Breast epithelium (tissue), 4 donors: Measurements from ENCODE around the gene RGS7. TPM values are rescaled to one million over a fixed set of nuclear protein-coding genes. Genes with fewer than 3 reads are reported as not detected.
"Not testable (repeated sequence)": the region's sequence is repeated elsewhere in the genome, so short reads cannot be mapped to it uniquely, and the experiment has no call there.

Experiments
- DNase-seq, 2 donors: peaks; one replicate each; pipeline ENCODE4 v3.0.0-alpha.2; 2019; ENCODE audit warnings: low spot score in 2 of 2
- H3K27ac ChIP-seq, 2 donors: fragments of 200-600 bp; sonication (generic) in 1 of 2; one replicate each; pipeline ENCODE4 v1.5.1; 2016 to 2019; ENCODE audit warnings: mild to moderate bottlenecking in 1 of 2
- H3K27me3 ChIP-seq, 2 donors: fragments of 200-600 bp; sonication (generic) in 1 of 2; one replicate each; pipeline versions ENCODE4 v1.5.1 to v1.6.0; 2017 to 2019; ENCODE audit warnings: control low read depth in 1 of 2, mild to moderate bottlenecking in 1 of 2
- H3K36me3 ChIP-seq: fragments of 200-600 bp; one replicate; pipeline ENCODE4 v1.5.1; 2019
- H3K4me1 ChIP-seq, 2 donors: fragments of 200-600 bp; sonication (generic); one replicate each; pipeline ENCODE4 v1.5.1; 2016 to 2019; ENCODE audit warnings: control low read depth in 1 of 2
- H3K4me3 ChIP-seq, 3 donors: fragments of 200-600 bp; sonication (generic); 1 replicate in 2 of 3; 2 replicates in 1 of 3; pipeline ENCODE4 v1.5.1; 2016 to 2019; ENCODE audit warnings: mild to moderate bottlenecking in 3 of 3, moderate library complexity in 2 of 3
- H3K9me3 ChIP-seq, 2 donors: fragments of 200-600 bp; sonication (generic) in 1 of 2; one replicate each; pipeline ENCODE4 v1.5.1; 2016 to 2019; ENCODE audit warnings: control low read depth in 1 of 2
- POLR2A ChIP-seq: fragments of 450-650 bp; IDR thresholded peaks from one replicate; pipeline ENCODE4 v1.6.1; 2016; ENCODE audit warnings: antibody characterized with exemption, mild to moderate bottlenecking, moderate library complexity
- POLR2AphosphoS5 ChIP-seq, 3 donors: sonication (generic); formaldehyde crosslinking; IDR thresholded peaks; one replicate each; pipeline ENCODE4 v1.6.1; 2017; ENCODE audit warnings: antibody characterized with exemption in 3 of 3
- intact Hi-C: fragments of 100-400 bp; cut with DNase I; formaldehyde crosslinking; loops from one replicate; pipeline ENCODE4 v1.15.1; 2023; ENCODE audit warnings: low total_unique reads
- total RNA-seq, 3 donors: library from RNA; depleted of rRNA; stranded (reverse); fragments of >200 nt; gene quantifications; one replicate each; pipeline ENCODE4 v1.1.0, GENCODE V29; 2016
- TF ChIP-seq, protein P1 (sequence below), 3 donors: fragments of 450-650 bp; IDR thresholded peaks; one replicate each; pipeline ENCODE4 v1.5.1; 2016 to 2017; ENCODE audit warnings: antibody characterized with exemption in 3 of 3, mild to moderate bottlenecking in 3 of 3, moderate library complexity in 3 of 3

RGS7 gene
- total RNA-seq, 3 donors from 2014 or later = 0.16 TPM; not detected in 2

DNA sequence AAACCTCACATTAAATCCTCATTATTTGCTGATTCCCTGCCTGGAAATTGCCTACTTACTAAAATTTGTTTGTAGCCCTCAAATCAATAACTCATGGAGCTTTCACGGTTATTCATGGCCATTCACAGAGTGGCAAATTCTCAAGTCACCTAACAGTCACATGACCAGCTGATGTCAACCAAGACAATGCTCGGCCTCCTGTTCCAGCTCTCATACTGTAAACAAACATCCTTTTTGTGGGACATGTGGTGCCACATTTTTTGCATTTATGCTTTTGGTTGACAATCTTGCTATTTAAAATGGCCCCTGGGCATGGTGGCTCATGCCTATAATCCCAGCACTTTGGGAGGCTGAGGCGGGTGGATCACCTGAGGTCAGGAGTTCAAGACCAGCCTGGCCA is 473.5 kb downstream of the RGS7 start:
- no peak for TF ChIP-seq POLR2AphosphoS5 (IDR thresholded peaks at IDR 0.05)
- TF ChIP-seq, protein P1, sequence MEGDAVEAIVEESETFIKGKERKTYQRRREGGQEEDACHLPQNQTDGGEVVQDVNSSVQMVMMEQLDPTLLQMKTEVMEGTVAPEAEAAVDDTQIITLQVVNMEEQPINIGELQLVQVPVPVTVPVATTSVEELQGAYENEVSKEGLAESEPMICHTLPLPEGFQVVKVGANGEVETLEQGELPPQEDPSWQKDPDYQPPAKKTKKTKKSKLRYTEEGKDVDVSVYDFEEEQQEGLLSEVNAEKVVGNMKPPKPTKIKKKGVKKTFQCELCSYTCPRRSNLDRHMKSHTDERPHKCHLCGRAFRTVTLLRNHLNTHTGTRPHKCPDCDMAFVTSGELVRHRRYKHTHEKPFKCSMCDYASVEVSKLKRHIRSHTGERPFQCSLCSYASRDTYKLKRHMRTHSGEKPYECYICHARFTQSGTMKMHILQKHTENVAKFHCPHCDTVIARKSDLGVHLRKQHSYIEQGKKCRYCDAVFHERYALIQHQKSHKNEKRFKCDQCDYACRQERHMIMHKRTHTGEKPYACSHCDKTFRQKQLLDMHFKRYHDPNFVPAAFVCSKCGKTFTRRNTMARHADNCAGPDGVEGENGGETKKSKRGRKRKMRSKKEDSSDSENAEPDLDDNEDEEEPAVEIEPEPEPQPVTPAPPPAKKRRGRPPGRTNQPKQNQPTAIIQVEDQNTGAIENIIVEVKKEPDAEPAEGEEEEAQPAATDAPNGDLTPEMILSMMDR (IDR thresholded peaks at IDR 0.05) = no peak
- TF ChIP-seq POLR2A = no peak
- H3K27ac ChIP-seq = no peak overlapping the region

DNA sequence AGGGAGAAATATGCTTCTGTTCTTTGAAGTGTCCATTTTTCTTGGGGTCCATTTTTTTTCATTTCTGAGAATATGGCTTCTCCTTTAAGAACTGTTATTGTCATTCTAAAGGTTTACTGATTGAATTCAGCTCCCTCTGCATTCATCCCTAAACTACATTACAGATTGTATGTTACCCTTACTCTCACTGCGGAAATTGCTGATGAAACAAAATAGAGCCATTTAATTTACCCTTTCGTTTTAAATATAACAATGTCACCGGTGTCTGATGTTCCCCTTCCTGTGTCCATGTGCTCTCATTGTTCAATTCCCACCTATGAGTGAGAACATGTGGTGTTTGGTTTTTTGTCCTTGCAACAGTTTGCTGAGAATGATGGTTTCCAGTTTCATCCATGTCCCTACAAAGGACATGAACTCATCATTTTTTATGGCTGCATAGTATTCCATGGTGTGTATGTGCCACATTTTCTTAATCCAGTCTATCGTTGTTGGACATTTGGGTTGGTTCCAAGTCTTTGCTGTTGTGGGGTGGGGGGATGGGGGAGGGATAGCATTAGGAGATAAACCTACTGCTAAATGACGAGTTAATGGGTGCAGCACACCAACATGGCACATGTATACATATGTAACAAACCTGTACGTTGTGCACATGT is 474.2 kb downstream of the RGS7 start:
- H3K27me3 ChIP-seq, intact Hi-C loops: not testable (repeated sequence)

More for the DNA sequence above, 473.5 kb downstream of the RGS7 start:
- Histone ChIP-seq H3K4me1 (no peaks in the 10 kb centered on the region), H3K4me3 (no peak overlapping the region), H3K9me3 (no peaks in the 10 kb centered on the region), H3K36me3 (no peaks in the 10 kb centered on the region), H3K27me3 (no peaks in the 10 kb centered on the region)
- no peak for DNase-seq
- intact Hi-C loops = no loop called here

DNA sequence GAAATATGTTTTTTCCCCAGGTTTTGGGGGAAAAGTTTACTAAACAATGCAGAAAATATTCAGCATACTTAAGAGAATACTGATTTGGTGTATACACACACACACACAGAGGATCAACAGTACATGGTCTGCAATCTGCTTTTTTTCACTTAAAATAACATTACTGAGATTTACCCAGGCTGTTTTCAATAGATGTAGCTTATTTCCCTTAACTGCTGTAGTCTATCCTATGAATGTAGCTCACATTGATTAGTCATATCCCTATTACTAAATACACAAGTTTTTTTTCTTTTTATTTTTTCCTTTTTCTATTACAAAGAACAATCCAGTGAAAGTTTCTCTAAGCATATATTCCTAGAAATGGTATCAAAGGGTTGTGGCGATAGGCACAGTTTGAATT is 478.4 kb downstream of the RGS7 start:
- no peak overlapping the region for H3K4me3 ChIP-seq
- intact Hi-C loops = no loop called here
- no peaks in the 10 kb centered on the region for H3K4me1 ChIP-seq
- peaks cover 0 to 8% of the 10 kb centered on the region in 2 donors for H3K9me3 ChIP-seq
- H3K27ac ChIP-seq = no peak overlapping the region
- no peaks in the 10 kb centered on the region for H3K27me3 ChIP-seq
- TF ChIP-seq POLR2A = no peak
- TF ChIP-seq POLR2AphosphoS5 (IDR thresholded peaks at IDR 0.05) = no peak
- TF ChIP-seq, protein P1 (IDR thresholded peaks at IDR 0.05) = no peak
- no peaks in the 10 kb centered on the region for H3K36me3 ChIP-seq
- DNase-seq = no peak

More for the DNA sequence above, 474.2 kb downstream of the RGS7 start:
- DNase-seq, H3K4me3 ChIP-seq, H3K4me1 ChIP-seq, H3K36me3 ChIP-seq, H3K27ac ChIP-seq, H3K9me3 ChIP-seq: not testable (repeated sequence)

GRCh38 chr1:240877605-240878004 is 479.4 kb downstream of the RGS7 start:
- Histone ChIP-seq H3K4me1 (no peaks in the 10 kb centered on the region), H3K36me3 (no peaks in the 10 kb centered on the region), H3K9me3 (peaks cover 0 to 10% of the 10 kb centered on the region in 2 donors), H3K4me3 (no peak overlapping the region), H3K27me3 (no peaks in the 10 kb centered on the region), H3K27ac (no peak overlapping the region)
- intact Hi-C loops = no loop called here
- no peak for DNase-seq
- TF ChIP-seq POLR2A (no peak), POLR2AphosphoS5 (IDR thresholded peaks at IDR 0.05) (no peak)
- TF ChIP-seq, protein P1 (IDR thresholded peaks at IDR 0.05) = no peak

GRCh38 chr1:240876071-240876470 is 480.9 kb downstream of the RGS7 start:
- peaks cover 0 to 10% of the 10 kb centered on the region in 2 donors for H3K9me3 ChIP-seq
- TF ChIP-seq POLR2AphosphoS5 (IDR thresholded peaks at IDR 0.05) (no peak), POLR2A (no peak)
- TF ChIP-seq, protein P1 (IDR thresholded peaks at IDR 0.05) = no peak
- H3K27ac ChIP-seq = no peak overlapping the region
- no peaks in the 10 kb centered on the region for H3K27me3 ChIP-seq
- H3K36me3 ChIP-seq = no peaks in the 10 kb centered on the region
- intact Hi-C loops = no loop called here
- H3K4me3 ChIP-seq = no peak overlapping the region
- DNase-seq = no peak
- no peaks in the 10 kb centered on the region for H3K4me1 ChIP-seq
